DOHH2 (cell line): ENCODE data around the gene C17orf114.
"Not testable (repeated sequence)": the region's sequence is repeated elsewhere in the genome, so short reads cannot be mapped to it uniquely, and the experiment has no call there.

Experiments used
- H3F3A ChIP-seq: fragments of 200-600 bp; sonication (generic), shearing (Covaris generic); 2 replicates; pipeline ENCODE4 v1.6.0; 2016; ENCODE audit warnings: antibody characterized with exemption, mild to moderate bottlenecking; ENCODE audit not compliant: control insufficient read depth, insufficient read depth
- H3K27ac ChIP-seq: fragments of 200-600 bp; sonication (generic); 2 replicates; pipeline ENCODE4 v1.5.1; 2014; ENCODE audit warnings: low read depth, mild to moderate bottlenecking, low read length, moderate library complexity
- H3K27me3 ChIP-seq: fragments of 200-600 bp; sonication (generic); 2 replicates; pipeline ENCODE4 v1.6.1; 2014; ENCODE audit warnings: mild to moderate bottlenecking, low read length, mixed read lengths; ENCODE audit not compliant: control insufficient read depth
- H3K36me3 ChIP-seq: fragments of 200-600 bp; sonication (generic); 2 replicates; pipeline ENCODE4 v1.6.1; 2014; ENCODE audit warnings: mild to moderate bottlenecking, low read length, moderate library complexity, mixed read lengths; ENCODE audit not compliant: control insufficient read depth
- H3K4me1 ChIP-seq: fragments of 200-600 bp; sonication (generic); 2 replicates; pipeline ENCODE4 v1.6.1; 2014; ENCODE audit warnings: mild to moderate bottlenecking, low read length, mixed read lengths; ENCODE audit not compliant: control insufficient read depth
- H3K4me2 ChIP-seq: fragments of 200-600 bp; sonication (generic); 2 replicates; pipeline ENCODE4 v1.6.0; 2014; ENCODE audit warnings: mild to moderate bottlenecking, low read length, moderate library complexity
- H3K4me3 ChIP-seq: fragments of 200-600 bp; sonication (generic); 2 replicates; pipeline ENCODE4 v1.5.1; 2014; ENCODE audit warnings: mild to moderate bottlenecking, low read length, mixed read lengths
- H3K79me2 ChIP-seq: fragments of 200-600 bp; sonication (generic); 2 replicates; pipeline ENCODE4 v1.6.1; 2014; ENCODE audit warnings: mild to moderate bottlenecking, low read length, mixed read lengths; ENCODE audit not compliant: control insufficient read depth
- H3K9me2 ChIP-seq: fragments of 200-600 bp; sonication (generic); replicated peaks from 2 replicates; pipeline ENCODE4 v1.6.1; 2014; ENCODE audit warnings: mild to moderate bottlenecking, low read length, mixed read lengths; ENCODE audit not compliant: control insufficient read depth
- H3K9me3 ChIP-seq: fragments of 200-600 bp; sonication (generic); 2 replicates; pipeline ENCODE4 v1.6.1; 2014; ENCODE audit warnings: antibody characterized with exemption, low read length, mixed read lengths; ENCODE audit not compliant: control insufficient read depth, insufficient read depth
- H4K20me1 ChIP-seq: fragments of 200-600 bp; sonication (generic); 2 replicates; pipeline ENCODE4 v1.6.0; 2014; ENCODE audit warnings: low read depth, mild to moderate bottlenecking, antibody characterized with exemption, low read length, moderate library complexity; ENCODE audit not compliant: control insufficient read depth, insufficient read depth
- CTCF ChIP-seq: fragments of 200-600 bp; sonication (generic); IDR thresholded peaks from one replicate; pipeline ENCODE4 v1.5.1; 2014; ENCODE audit warnings: antibody characterized with exemption, mild to moderate bottlenecking, low read depth, low read length; ENCODE audit not compliant: poor library complexity, severe bottlenecking
- EZH2phosphoT487 ChIP-seq: fragments of 200-600 bp; sonication (generic); IDR thresholded peaks from 2 replicates; pipeline ENCODE4 v1.6.1; 2017; ENCODE audit warnings: borderline replicate concordance, mild to moderate bottlenecking, antibody characterized with exemption, low read length, moderate library complexity, mixed read lengths

The C17orf114 gene

GRCh38 chr17:4833178-4833940, 31.2 kb upstream of the C17orf114 start, which contains the start of gene MINK1:
MINK1 (plus strand) TSS chr17:4833340; CDS start chr17:4833584, 244 bp downstream.
- H3K36me3 ChIP-seq = peaks cover 5% of the 10 kb centered on the region; the same call in 1 of the 2 replicates
- TF ChIP-seq EZH2phosphoT487 (no peak), CTCF (no peak)
- H3K79me2 ChIP-seq = peaks cover 50% of the 10 kb centered on the region
- H3K27ac ChIP-seq = peak within 1 kb of the TSS; percentile 21; the same call in 1 of the 2 replicates
- no peaks in the 10 kb centered on the region for H3K9me2 ChIP-seq
- peaks cover 24% of the 10 kb centered on the region for H3K4me1 ChIP-seq
- peak within 1 kb of the TSS; percentile 88 for H3K4me3 ChIP-seq
- no peaks in the 10 kb centered on the region for H3K9me3 ChIP-seq
- peak within 1 kb of the TSS; percentile 96 for H3K4me2 ChIP-seq
- peaks cover 15% of the 10 kb centered on the region for H4K20me1 ChIP-seq
- 0 out of 2 replicates have a peak, but pooled peaks cover 3% of the 10 kb centered on the region for H3K27me3 ChIP-seq
- no peaks in the 10 kb centered on the region for H3F3A ChIP-seq

- peak overlapping the region; percentile 88 for H3K4me3 ChIP-seq
- not testable (repeated sequence) for H3K36me3 ChIP-seq, H3F3A ChIP-seq, H3K27me3 ChIP-seq, H3K9me3 ChIP-seq, H3K27ac ChIP-seq, H3K9me2 ChIP-seq
- H3K79me2 ChIP-seq = peaks cover 44% of the 10 kb centered on the region
- H3K4me1 ChIP-seq = peaks cover 24% of the 10 kb centered on the region
- peaks cover 15% of the 10 kb centered on the region for H4K20me1 ChIP-seq
- peak overlapping the region; percentile 83 for H3K4me2 ChIP-seq
These were observed 30.7 kb upstream of the C17orf114 start for GRCh38 chr17:4832829-4833177.

GRCh38 chr17:4827399-4827798, 25.3 kb upstream of the C17orf114 start:
- H4K20me1 ChIP-seq = no peaks in the 10 kb centered on the region
- H3K4me3 ChIP-seq = no peak overlapping the region
- no peaks in the 10 kb centered on the region for H3K79me2 ChIP-seq
- no peaks in the 10 kb centered on the region for H3F3A ChIP-seq
- no peaks in the 10 kb centered on the region for H3K36me3 ChIP-seq
- H3K9me3 ChIP-seq = no peaks in the 10 kb centered on the region
- no peak overlapping the region for H3K4me2 ChIP-seq
- H3K4me1 ChIP-seq = no peaks in the 10 kb centered on the region
- no peak overlapping the region for H3K27ac ChIP-seq
- no peak for TF ChIP-seq CTCF
- no peak for TF ChIP-seq EZH2phosphoT487
- no peaks in the 10 kb centered on the region for H3K9me2 ChIP-seq
- peaks cover 5% of the 10 kb centered on the region; the same call in 1 of the 2 replicates for H3K27me3 ChIP-seq

- no peaks in the 10 kb centered on the region for H3F3A ChIP-seq
- no peaks in the 10 kb centered on the region for H3K4me1 ChIP-seq
- TF ChIP-seq CTCF (no peak), EZH2phosphoT487 (no peak)
- no peak overlapping the region for H3K4me2 ChIP-seq
- no peaks in the 10 kb centered on the region for H3K9me3 ChIP-seq
- H3K9me2 ChIP-seq = no peaks in the 10 kb centered on the region
- no peak overlapping the region for H3K4me3 ChIP-seq
- peaks cover 3% of the 10 kb centered on the region; the same call in 1 of the 2 replicates for H3K27me3 ChIP-seq
- H3K36me3 ChIP-seq = no peaks in the 10 kb centered on the region
- no peaks in the 10 kb centered on the region for H3K79me2 ChIP-seq
- no peaks in the 10 kb centered on the region for H4K20me1 ChIP-seq
- no peak overlapping the region for H3K27ac ChIP-seq
These were observed 21.4 kb upstream of the C17orf114 start for GRCh38 chr17:4823373-4824089.
